ENCODE measurements around the gene NYAP2. TPM values are rescaled to one million over a fixed set of nuclear protein-coding genes. Genes with fewer than 3 reads are reported as not detected.

NYAP2 gene
- total RNA-seq, 1 experiment from 2014 or later: not detected

DNA sequence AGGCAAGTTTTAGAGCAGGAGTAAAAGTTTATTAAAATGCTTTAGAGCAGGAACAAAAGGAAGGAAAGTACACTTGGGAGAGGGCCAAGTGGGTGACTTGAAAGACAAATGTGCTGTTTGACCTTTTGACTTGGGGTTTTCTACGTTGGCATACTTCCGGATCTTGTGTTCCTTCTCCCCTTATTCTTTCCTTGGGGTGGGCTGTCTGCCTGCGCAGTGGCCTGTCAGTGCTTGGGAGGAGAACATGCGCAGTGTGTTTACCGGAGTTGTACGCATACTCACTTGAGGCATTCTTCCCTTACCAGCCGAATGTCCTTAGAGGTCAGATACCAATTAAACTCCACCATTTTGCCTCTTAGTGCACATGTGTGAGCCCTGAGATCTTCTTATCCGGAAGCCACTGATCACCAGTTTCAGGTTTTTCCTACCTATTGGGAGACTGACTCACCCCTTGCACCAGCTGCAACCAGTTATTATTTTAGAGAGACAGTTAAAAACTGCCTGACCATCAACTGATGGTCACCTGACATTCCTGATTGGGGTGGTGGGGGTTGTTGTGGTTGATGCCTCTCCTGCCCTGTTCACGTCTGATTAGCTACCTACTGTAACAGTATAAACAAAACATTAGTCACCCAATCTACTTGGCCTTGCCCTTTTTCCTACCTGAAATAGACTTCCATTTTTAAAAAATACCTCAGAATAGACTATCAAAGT, 67.5 kb downstream of the NYAP2 start:
- DNase-seq (ENCODE audit: low spot score): no peak
- in situ Hi-C loops (cut with HindIII; ENCODE audit: low sequenced_read_pairs): no loop called here

GRCh38 chr2:225468131-225468530, 68.6 kb downstream of the NYAP2 start:
- in situ Hi-C loops (cut with HindIII; ENCODE audit: low sequenced_read_pairs): no loop called here
- no peak for DNase-seq (ENCODE audit: low spot score)

- in situ Hi-C loops (cut with HindIII; ENCODE audit: low sequenced_read_pairs): no loop called here
These were observed 71.5 kb downstream of the NYAP2 start for GRCh38 chr2:225471039-225471438.

DNA sequence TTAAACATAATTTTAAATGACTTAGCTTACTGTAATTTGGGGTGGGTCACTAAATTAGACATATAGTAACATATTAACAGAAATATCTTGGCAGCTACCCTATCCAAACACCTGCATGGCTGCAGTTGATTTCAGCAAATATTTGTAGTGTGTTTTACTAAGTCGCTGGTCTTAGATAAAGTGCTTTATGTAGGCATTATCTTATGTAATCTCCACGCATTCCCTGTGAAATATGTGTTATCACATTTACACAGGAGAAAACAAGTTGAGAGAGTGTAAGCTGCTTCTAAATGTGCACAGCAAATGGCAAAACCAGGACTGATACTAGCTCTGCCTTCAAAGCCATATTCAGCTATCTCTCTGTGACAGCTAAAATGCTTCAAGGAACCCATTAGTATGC, 72.0 kb downstream of the NYAP2 start:
- in situ Hi-C loops (cut with HindIII; ENCODE audit: low sequenced_read_pairs): no loop called here
- no peak for DNase-seq (ENCODE audit: low spot score)

More at GRCh38 chr2:225471039-225471438, 71.5 kb downstream of the NYAP2 start:
- DNase-seq (ENCODE audit: low spot score): no peak

DNA sequence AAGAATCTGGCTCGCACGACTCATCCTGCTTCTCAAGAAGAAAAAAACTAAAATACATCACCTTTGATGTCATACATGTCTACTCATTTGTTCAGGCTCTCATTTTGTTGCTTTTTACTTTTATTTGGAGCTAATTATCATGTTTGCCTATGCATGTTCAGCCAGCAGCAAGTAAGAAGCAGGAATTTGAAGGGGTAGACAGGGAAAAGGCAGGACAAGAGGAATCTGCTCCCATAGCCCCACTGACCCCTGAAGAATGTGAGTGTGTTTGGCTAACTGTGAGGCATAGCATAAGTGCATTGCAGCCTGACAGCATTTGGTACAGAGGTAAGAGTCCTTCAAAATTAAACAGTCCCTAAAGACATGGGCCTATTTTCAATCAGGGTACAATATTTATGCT, 72.7 kb downstream of the NYAP2 start:
- in situ Hi-C loops (cut with HindIII; ENCODE audit: low sequenced_read_pairs): no loop called here
- no peak for DNase-seq (ENCODE audit: low spot score)

DNA sequence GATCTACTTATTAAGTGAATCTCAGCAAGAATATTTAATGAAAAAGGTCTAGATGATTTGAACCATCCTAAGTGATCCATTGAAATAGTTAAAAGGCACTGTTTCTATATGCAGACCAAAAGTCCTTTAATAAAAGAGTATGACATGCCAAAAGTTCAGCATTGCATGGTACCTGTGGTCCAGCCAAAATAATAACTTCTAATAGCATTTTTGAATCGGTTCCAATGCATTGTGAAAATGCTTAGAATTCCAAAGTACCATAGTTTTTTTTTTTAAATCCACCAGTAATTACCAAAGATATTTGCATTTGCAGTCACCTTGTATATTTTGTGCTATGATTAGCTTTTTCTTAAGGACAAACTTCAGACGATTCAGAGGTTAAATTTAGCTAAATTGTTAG, 79.9 kb downstream of the NYAP2 start:
- in situ Hi-C loops (cut with HindIII; ENCODE audit: low sequenced_read_pairs): no loop called here
- no peak for DNase-seq (ENCODE audit: low spot score)

GRCh38 chr2:225484751-225485150, 85.2 kb downstream of the NYAP2 start:
- in situ Hi-C loops (cut with HindIII; ENCODE audit: low sequenced_read_pairs): no loop called here

GRCh38 chr2:225486236-225486635, 86.7 kb downstream of the NYAP2 start:
- no peak for DNase-seq (ENCODE audit: low spot score)
- in situ Hi-C loops (cut with HindIII; ENCODE audit: low sequenced_read_pairs): no loop called here

More at GRCh38 chr2:225484751-225485150, 85.2 kb downstream of the NYAP2 start:
- no peak for DNase-seq (ENCODE audit: low spot score)

DNA sequence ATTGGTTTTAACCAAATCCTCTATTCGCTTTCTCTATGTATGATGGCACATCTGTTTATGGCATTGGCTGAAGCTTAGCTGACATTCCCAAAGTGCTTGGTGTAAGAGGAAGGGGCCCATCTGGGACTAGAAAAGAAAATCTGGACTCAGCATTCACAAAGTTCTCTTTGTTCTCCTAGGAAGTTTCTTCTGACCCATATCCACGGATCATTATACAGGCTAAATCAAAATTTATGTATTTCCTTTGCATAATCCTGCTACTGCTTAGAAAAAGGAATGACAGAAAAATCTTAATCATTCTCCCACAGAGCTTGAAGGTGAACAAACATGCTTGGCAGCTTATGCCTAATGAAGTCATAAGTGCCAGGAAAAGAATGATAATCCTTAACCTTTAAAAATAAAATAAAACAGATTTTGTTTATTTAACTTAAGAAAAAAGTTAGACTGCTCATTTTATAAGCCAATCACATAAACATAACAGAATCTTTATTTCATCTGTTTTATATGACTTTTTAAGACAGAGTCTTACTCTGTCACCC, 88.4 kb downstream of the NYAP2 start:
- in situ Hi-C loops (cut with HindIII; ENCODE audit: low sequenced_read_pairs): no loop called here
- no peak for DNase-seq (ENCODE audit: low spot score)

DNA sequence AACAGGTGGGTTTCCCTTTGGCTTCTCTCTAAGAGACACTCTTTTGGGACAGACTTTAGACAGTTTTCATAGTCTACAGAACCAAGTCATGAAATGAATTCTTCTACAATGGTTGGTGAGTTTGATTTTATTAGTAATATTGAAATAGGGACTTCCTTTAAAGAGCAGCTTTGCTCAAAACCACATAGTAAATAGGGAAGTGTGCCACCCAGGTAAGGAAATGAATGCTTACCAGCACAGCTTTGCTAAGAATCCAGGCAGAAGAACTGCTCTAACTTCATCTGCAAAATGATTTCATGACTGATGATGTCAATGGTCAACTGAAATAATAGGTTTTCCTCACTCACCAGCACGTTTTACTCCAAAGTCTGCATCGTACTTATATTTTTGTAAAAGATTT, 89.2 kb downstream of the NYAP2 start:
- no peak for DNase-seq (ENCODE audit: low spot score)
- in situ Hi-C loops (cut with HindIII; ENCODE audit: low sequenced_read_pairs): no loop called here

GRCh38 chr2:225493420-225494099, 94.0 kb downstream of the NYAP2 start:
- no peak for DNase-seq (ENCODE audit: low spot score)
- in situ Hi-C loops (cut with HindIII; ENCODE audit: low sequenced_read_pairs): no loop called here

DNA sequence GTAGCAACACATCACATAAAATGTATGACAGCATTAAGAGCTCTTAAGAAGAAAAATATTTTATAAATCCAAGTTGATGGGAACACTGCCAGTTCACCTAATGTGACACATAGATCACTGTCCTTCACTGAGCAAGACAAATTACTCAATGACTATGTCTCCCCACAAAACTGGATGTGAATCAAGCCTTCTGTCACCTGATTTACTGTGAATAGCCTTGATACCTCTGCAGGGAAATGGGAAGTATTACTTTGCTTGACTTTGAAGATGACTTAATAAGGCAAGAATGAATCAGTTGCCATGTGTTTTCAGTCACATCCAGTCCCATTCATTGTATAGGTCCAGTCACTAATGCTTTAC, 94.6 kb downstream of the NYAP2 start:
- in situ Hi-C loops (cut with HindIII; ENCODE audit: low sequenced_read_pairs): no loop called here
- peak; percentile 8 for DNase-seq (ENCODE audit: low spot score)

DNA sequence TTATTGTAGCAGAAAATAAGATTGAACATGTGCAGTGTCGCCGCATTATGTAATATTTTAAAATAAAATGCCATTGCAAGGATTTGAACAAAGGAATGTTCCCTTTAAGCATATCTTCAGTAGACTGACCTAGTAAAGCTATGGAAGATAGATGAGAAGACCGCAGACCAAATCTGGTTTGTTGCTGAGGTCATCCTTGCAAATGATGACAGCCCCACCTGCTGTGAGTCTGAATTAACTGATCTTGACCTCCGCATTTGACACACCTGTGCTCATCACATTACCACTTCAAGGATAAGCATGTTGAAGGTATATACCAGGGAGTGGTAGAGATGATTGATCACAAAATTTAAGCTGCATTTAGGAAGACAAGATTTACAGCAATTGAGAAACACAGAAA, 96.2 kb downstream of the NYAP2 start:
- in situ Hi-C loops (cut with HindIII; ENCODE audit: low sequenced_read_pairs): no loop called here
- no peak for DNase-seq (ENCODE audit: low spot score)

- no peak for DNase-seq (ENCODE audit: low spot score)
- in situ Hi-C loops (cut with HindIII; ENCODE audit: low sequenced_read_pairs): no loop called here
These were observed 97.1 kb downstream of the NYAP2 start for GRCh38 chr2:225496568-225496967.

DNA sequence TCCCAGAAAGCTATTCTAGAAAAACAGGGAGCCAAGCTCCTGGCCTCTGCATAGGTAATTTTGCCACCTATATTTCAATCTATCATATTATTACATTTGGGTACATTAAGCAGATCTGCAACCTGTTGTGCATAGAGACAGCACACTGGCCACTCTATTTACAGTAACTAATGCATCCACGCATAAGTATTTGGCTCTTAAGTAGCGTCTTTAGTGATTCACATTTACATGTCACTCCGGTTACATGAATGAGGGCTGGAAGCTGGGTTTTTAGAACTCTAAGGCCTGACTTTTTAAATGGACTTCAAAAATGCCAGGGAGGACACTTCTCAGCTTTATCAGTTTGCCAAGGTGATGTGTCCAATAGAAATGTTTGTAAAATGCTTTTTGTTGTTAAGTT, 97.7 kb downstream of the NYAP2 start:
- in situ Hi-C loops (cut with HindIII; ENCODE audit: low sequenced_read_pairs): no loop called here

DNA sequence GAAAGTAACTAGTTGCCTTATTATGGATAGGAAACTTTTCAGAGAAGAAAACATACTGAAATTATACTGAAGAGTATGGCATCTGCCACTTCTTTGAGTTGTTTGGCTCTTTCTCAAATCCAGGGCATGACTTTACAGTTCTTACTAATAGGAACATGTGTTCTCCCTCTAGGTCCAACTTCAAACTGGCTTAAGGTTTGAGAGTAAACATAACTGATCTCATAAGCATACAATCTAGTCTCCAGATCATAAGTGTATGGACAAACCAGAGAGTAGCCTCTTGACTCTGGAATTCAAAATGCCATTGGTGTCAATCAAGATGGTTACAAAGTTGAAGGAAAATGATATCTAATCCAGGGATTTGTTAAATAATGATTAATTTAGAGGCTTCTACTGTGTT, 101.5 kb downstream of the NYAP2 start:
- no peak for DNase-seq (ENCODE audit: low spot score)
- in situ Hi-C loops (cut with HindIII; ENCODE audit: low sequenced_read_pairs): no loop called here

More for the DNA sequence above, 97.7 kb downstream of the NYAP2 start:
- DNase-seq (ENCODE audit: low spot score): no peak

- in situ Hi-C loops (cut with HindIII; ENCODE audit: low sequenced_read_pairs): no loop called here
These were observed 103.5 kb downstream of the NYAP2 start for GRCh38 chr2:225502971-225503370.

GRCh38 chr2:225510796-225511195, 111.3 kb downstream of the NYAP2 start:
- no peak for DNase-seq (ENCODE audit: low spot score)
- in situ Hi-C loops (cut with HindIII; ENCODE audit: low sequenced_read_pairs): loop anchor here (5.0 kb wide), 1 partner anchor 47 kb away; no protein-coding TSS in a partner anchor

More at GRCh38 chr2:225502971-225503370, 103.5 kb downstream of the NYAP2 start:
- no peak for DNase-seq (ENCODE audit: low spot score)

DNA sequence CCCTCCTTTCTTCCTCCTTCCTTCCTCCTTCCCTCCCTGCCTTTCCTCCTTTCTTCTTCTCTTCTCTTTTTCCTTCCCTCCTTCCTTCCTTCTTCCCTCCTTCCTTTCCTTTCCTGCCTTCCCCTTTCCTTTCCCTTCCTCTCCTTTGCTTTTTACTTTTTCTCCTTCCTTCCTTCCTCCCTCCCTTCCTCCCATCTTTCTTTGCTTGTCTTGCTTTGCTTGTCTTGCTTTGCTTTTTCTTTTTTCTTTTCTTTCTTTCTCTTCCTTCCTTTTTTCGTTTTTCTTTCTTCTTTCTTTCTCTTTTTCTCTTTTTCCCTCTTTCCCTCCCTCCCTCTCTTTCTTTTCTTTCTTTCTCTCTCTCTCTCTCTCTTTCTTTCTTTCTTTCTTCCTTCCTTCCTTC, 113.0 kb downstream of the NYAP2 start:
- in situ Hi-C loops (cut with HindIII; ENCODE audit: low sequenced_read_pairs): loop anchor here (5.0 kb wide), 1 partner anchor 45 kb away; no protein-coding TSS in a partner anchor
- no peak for DNase-seq (ENCODE audit: low spot score)

DNA sequence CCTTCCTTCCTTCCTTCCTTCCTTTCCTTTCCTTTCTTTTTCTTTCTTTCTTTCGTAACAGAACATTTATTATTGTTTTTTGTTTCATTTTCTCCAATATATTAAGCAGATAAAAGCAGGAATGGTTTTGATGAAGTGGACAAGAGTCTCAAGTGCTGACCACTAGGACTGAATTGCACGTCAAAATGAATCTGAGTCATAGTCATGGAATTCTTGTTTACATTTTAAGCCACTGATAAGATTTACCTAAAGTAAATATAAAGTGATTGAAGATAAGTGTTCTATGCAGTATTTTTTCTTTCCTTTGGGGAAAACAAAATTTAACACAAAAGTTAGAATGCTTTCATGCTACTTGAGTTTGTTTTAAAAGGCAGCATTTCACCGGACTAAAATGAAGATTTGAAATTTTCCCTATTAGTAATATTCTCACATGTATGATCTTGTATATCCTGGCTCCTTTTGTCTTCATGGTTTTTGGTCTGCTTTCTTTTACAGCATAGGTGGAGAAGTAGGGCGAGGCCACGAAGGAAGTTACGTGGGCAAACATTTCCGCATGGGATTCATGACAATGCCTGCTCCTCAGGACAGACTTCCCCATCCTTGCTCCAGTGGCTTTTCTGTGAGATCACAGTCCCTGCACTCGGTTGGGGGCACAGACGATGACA, 113.5 kb downstream of the NYAP2 start:
- in situ Hi-C loops (cut with HindIII; ENCODE audit: low sequenced_read_pairs): loop anchor here (5.0 kb wide), 1 partner anchor 44 kb away; no protein-coding TSS in a partner anchor
- no peak for DNase-seq (ENCODE audit: low spot score)

All from G401 (cell line).